IPS-18a (cell line): ENCODE results near the gene BCL2L2.
"Not testable (repeated sequence)": the region's sequence is repeated elsewhere in the genome, so short reads cannot be mapped to it uniquely, and the experiment has no call there.

Experiments used
- H3K27ac ChIP-seq: one replicate; pipeline ENCODE4 v1.5.1; 2013; ENCODE audit warnings: low read length
- H3K27me3 ChIP-seq: one replicate; pipeline ENCODE4 v1.6.1; 2013; ENCODE audit warnings: mild to moderate bottlenecking, low read length; ENCODE audit not compliant: control insufficient read depth, insufficient read depth
- H3K36me3 ChIP-seq: one replicate; pipeline ENCODE4 v1.6.1; 2013; ENCODE audit warnings: low read depth, low read length; ENCODE audit not compliant: control insufficient read depth
- H3K4me1 ChIP-seq: one replicate; pipeline ENCODE4 v1.6.1; 2013; ENCODE audit warnings: low read depth, low read length; ENCODE audit not compliant: control insufficient read depth
- H3K4me3 ChIP-seq: one replicate; pipeline ENCODE4 v1.5.1; 2013; ENCODE audit warnings: low read length
- H3K9ac ChIP-seq: one replicate; pipeline ENCODE4 v1.6.1; 2013; ENCODE audit warnings: mild to moderate bottlenecking, low read length, moderate library complexity
- H3K9me3 ChIP-seq: one replicate; pipeline ENCODE4 v1.6.1; 2013; ENCODE audit warnings: low read depth, low read length; ENCODE audit not compliant: control insufficient read depth

Gene BCL2L2

GRCh38 chr14:23306412-23307145 is at the start of gene BCL2L2:
Gene BCL2L2, plus strand, starts transcription at chr14:23306833. Its CDS starts 935 bp downstream, at chr14:23307768.
- Histone ChIP-seq H3K4me3 (peak within 1 kb of the TSS; percentile 79), H3K4me1 (peaks cover 11% of the 10 kb centered on the region)

GRCh38 chr14:23258256-23258655 is 48.4 kb upstream of the BCL2L2 start:
- Histone ChIP-seq H3K36me3 (no peaks in the 10 kb centered on the region), H3K27ac (no peak overlapping the region), H3K9ac (no peak overlapping the region), H3K27me3 (no peaks in the 10 kb centered on the region), H3K4me3 (no peak overlapping the region), H3K4me1 (peaks cover 5% of the 10 kb centered on the region), H3K9me3 (no peaks in the 10 kb centered on the region)

More at GRCh38 chr14:23306412-23307145, at the start of gene BCL2L2:
- Histone ChIP-seq H3K9ac (peak within 1 kb of the TSS; percentile 64), H3K36me3 (peaks cover 4% of the 10 kb centered on the region), H3K27me3 (peaks cover 15% of the 10 kb centered on the region), H3K27ac (peak within 1 kb of the TSS; percentile 3), H3K9me3 (no peaks in the 10 kb centered on the region)

- Histone ChIP-seq H3K36me3 (no peaks in the 10 kb centered on the region), H3K27me3 (no peaks in the 10 kb centered on the region), H3K9ac (no peak overlapping the region), H3K4me1 (no peaks in the 10 kb centered on the region), H3K9me3 (no peaks in the 10 kb centered on the region), H3K27ac (no peak overlapping the region), H3K4me3 (no peak overlapping the region)
Measured at GRCh38 chr14:23259426-23259825, 47.2 kb upstream of the BCL2L2 start.

GRCh38 chr14:23260849-23261248 is 45.8 kb upstream of the BCL2L2 start:
- not testable (repeated sequence) for H3K9ac ChIP-seq, H3K27ac ChIP-seq

GRCh38 chr14:23269193-23269592 is 37.4 kb upstream of the BCL2L2 start:
- Histone ChIP-seq H3K4me1 (no peaks in the 10 kb centered on the region), H3K27me3 (peaks cover 26% of the 10 kb centered on the region), H3K27ac (no peak overlapping the region), H3K9ac (no peak overlapping the region), H3K36me3 (no peaks in the 10 kb centered on the region), H3K9me3 (no peaks in the 10 kb centered on the region), H3K4me3 (no peak overlapping the region)

More at GRCh38 chr14:23260849-23261248, 45.8 kb upstream of the BCL2L2 start:
- H3K27me3 ChIP-seq, H3K9me3 ChIP-seq, H3K4me1 ChIP-seq, H3K4me3 ChIP-seq, H3K36me3 ChIP-seq: not testable (repeated sequence)

- Histone ChIP-seq H3K27me3 (peaks cover 21% of the 10 kb centered on the region), H3K27ac (no peak overlapping the region), H3K4me1 (peaks cover 9% of the 10 kb centered on the region), H3K4me3 (no peak overlapping the region), H3K36me3 (no peaks in the 10 kb centered on the region), H3K9me3 (no peaks in the 10 kb centered on the region), H3K9ac (no peak overlapping the region)
Measured at GRCh38 chr14:23275412-23275811, 31.2 kb upstream of the BCL2L2 start.

GRCh38 chr14:23277189-23277588 is 29.4 kb upstream of the BCL2L2 start:
- peaks cover 16% of the 10 kb centered on the region for H3K27me3 ChIP-seq
- no peak overlapping the region for H3K4me3 ChIP-seq
- H3K9ac ChIP-seq = no peak overlapping the region
- no peaks in the 10 kb centered on the region for H3K9me3 ChIP-seq
- H3K27ac ChIP-seq = no peak overlapping the region
- H3K4me1 ChIP-seq = peaks cover 14% of the 10 kb centered on the region
- H3K36me3 ChIP-seq = no peaks in the 10 kb centered on the region

- H3K9ac ChIP-seq, H3K27ac ChIP-seq, H3K9me3 ChIP-seq, H3K4me3 ChIP-seq, H3K36me3 ChIP-seq: not testable (repeated sequence)
- peaks cover 11% of the 10 kb centered on the region for H3K27me3 ChIP-seq
- H3K4me1 ChIP-seq = peaks cover 14% of the 10 kb centered on the region
Measured at GRCh38 chr14:23277928-23278327, 28.7 kb upstream of the BCL2L2 start.

GRCh38 chr14:23281247-23281646 is 25.4 kb upstream of the BCL2L2 start:
- Histone ChIP-seq H3K9ac (no peak overlapping the region), H3K4me1 (peaks cover 19% of the 10 kb centered on the region), H3K9me3 (no peaks in the 10 kb centered on the region), H3K4me3 (no peak overlapping the region), H3K27me3 (peaks cover 11% of the 10 kb centered on the region), H3K36me3 (no peaks in the 10 kb centered on the region), H3K27ac (no peak overlapping the region)

- peaks cover 23% of the 10 kb centered on the region for H3K27me3 ChIP-seq
- no peak overlapping the region for H3K27ac ChIP-seq
- H3K4me3 ChIP-seq = peak overlapping the region; percentile 93
- peak overlapping the region; percentile 78 for H3K9ac ChIP-seq
- H3K4me1 ChIP-seq = peaks cover 14% of the 10 kb centered on the region
- no peaks in the 10 kb centered on the region for H3K9me3 ChIP-seq
- no peaks in the 10 kb centered on the region for H3K36me3 ChIP-seq
Measured at GRCh38 chr14:23284654-23285529, 21.7 kb upstream of the BCL2L2 start.

- H3K4me1 ChIP-seq = peaks cover 8% of the 10 kb centered on the region
- no peaks in the 10 kb centered on the region for H3K9me3 ChIP-seq
- no peaks in the 10 kb centered on the region for H3K36me3 ChIP-seq
- H3K27ac ChIP-seq = peak overlapping the region; percentile 67
- peak overlapping the region; percentile 78 for H3K9ac ChIP-seq
- H3K27me3 ChIP-seq = peaks cover 30% of the 10 kb centered on the region
- peak overlapping the region; percentile 93 for H3K4me3 ChIP-seq
Measured at GRCh38 chr14:23285530-23286019, 21.1 kb upstream of the BCL2L2 start.
